Stomach (tissue), 4 donors: ENCODE data around the gene MAEA.

ENCODE experiments used
- POLR2A ChIP-seq, 4 donors: fragments of 450-650 bp; IDR thresholded peaks; one replicate each; pipeline ENCODE4 v1.6.1; 2016; ENCODE audit warnings: antibody characterized with exemption in 4 of 4, control low read depth in 2 of 4, mild to moderate bottlenecking in 1 of 4, moderate library complexity in 1 of 4
- TF ChIP-seq, protein P1 (sequence below), 7 experiments: fragments of 450-650 bp in 4 of 7; fragments of 200-600 bp in 3 of 7; sonication (generic) in 3 of 7; IDR thresholded peaks; one replicate each; pipeline ENCODE4 v1.5.1; 2016 to 2019; ENCODE audit warnings: antibody characterized with exemption in 7 of 7, control low read depth in 2 of 7, mild to moderate bottlenecking in 1 of 7

DNA sequence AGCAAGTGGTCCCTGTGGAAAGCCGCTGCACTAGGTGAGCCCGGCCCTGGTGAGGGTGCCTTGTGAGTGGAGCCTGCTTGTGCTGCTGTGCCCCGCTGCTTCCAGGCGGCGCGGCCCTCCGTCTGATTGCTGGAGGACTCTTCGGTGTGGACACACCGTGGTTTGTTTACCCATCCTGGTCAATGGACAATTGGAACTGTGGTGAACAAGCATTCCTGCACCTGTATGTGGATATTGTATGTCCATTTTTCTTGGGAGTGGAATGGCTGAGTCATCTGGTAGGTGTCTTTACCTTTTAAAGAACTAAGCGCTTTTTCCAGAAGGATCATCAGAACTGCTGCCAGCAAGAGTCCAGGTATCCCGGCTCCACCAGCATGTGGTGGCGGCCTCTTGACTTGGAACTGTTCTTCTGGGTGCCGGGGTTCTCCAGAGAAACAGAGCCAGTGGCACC lies 15.6 kb downstream of the MAEA start:
- TF ChIP-seq, protein P1, sequence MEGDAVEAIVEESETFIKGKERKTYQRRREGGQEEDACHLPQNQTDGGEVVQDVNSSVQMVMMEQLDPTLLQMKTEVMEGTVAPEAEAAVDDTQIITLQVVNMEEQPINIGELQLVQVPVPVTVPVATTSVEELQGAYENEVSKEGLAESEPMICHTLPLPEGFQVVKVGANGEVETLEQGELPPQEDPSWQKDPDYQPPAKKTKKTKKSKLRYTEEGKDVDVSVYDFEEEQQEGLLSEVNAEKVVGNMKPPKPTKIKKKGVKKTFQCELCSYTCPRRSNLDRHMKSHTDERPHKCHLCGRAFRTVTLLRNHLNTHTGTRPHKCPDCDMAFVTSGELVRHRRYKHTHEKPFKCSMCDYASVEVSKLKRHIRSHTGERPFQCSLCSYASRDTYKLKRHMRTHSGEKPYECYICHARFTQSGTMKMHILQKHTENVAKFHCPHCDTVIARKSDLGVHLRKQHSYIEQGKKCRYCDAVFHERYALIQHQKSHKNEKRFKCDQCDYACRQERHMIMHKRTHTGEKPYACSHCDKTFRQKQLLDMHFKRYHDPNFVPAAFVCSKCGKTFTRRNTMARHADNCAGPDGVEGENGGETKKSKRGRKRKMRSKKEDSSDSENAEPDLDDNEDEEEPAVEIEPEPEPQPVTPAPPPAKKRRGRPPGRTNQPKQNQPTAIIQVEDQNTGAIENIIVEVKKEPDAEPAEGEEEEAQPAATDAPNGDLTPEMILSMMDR (IDR thresholded peaks at IDR 0.05) = no peak
- no peak for TF ChIP-seq POLR2A (IDR thresholded peaks at IDR 0.05)
